A673 (cell line): ENCODE results near the gene ECEL1. TPM values are rescaled to one million over a fixed set of nuclear protein-coding genes. Genes with fewer than 3 reads are reported as not detected.

Experiments
- BruUV-seq: library from RNA; stranded (reverse); fragments of 400-500 nt; replicated peaks from 2 replicates; lab custom pipeline; 2021; lab: Mats Ljungman, UMichigan
- CTCF ChIA-PET: fragments of 300-600 bp; sonication (Branson Sonifier 250); formaldehyde crosslinking; loops from one replicate; lab custom pipeline; 2022; ENCODE audit warnings: antibody characterized with exemption; lab: Charles Lee
- POLR2A ChIA-PET: fragments of 300-600 bp; sonication (Branson Sonifier 250); formaldehyde crosslinking; loops from one replicate; lab custom pipeline; 2022; ENCODE audit warnings: antibody characterized with exemption; ENCODE audit not compliant: low non-redundant PET; lab: Charles Lee
- DNase-seq: peaks from one replicate; pipeline ENCODE4 v3.0.0-alpha.2; 2015; ENCODE audit warnings: low spot score
- H3K27ac ChIP-seq: fragments of 200-600 bp; sonication (generic); 2 replicates; pipeline ENCODE4 v1.5.1; 2016; ENCODE audit warnings: mixed run types, low read depth, mild to moderate bottlenecking, mixed read lengths, antibody characterized with exemption, low read length; ENCODE audit not compliant: poor library complexity, severe bottlenecking
- H3K27me3 ChIP-seq: fragments of 200-600 bp; sonication (generic); replicated peaks from 2 replicates; pipeline ENCODE4 v1.6.1; 2017; ENCODE audit warnings: mixed run types, low read depth, mild to moderate bottlenecking, mixed read lengths, antibody characterized with exemption, low read length; ENCODE audit not compliant: insufficient read depth, poor library complexity
- H3K36me3 ChIP-seq: fragments of 200-600 bp; sonication (generic); 2 replicates; pipeline ENCODE4 v1.6.1; 2016; ENCODE audit warnings: mixed run types, mild to moderate bottlenecking, mixed read lengths, antibody characterized with exemption, low read length; ENCODE audit not compliant: insufficient read depth, poor library complexity, severe bottlenecking
- H3K4me1 ChIP-seq: fragments of 200-600 bp; sonication (generic); 2 replicates; pipeline ENCODE4 v1.6.1; 2017; ENCODE audit warnings: mixed run types, mild to moderate bottlenecking, mixed read lengths, antibody characterized with exemption, low read length; ENCODE audit not compliant: insufficient read depth, poor library complexity, severe bottlenecking
- H3K4me3 ChIP-seq: fragments of 200-600 bp; sonication (generic); 2 replicates; pipeline ENCODE4 v1.5.1; 2016; ENCODE audit warnings: low read depth, mixed run types, mild to moderate bottlenecking, mixed read lengths, low read length; ENCODE audit not compliant: poor library complexity, severe bottlenecking
- H3K9me3 ChIP-seq: fragments of 200-600 bp; sonication (generic); 2 replicates; pipeline ENCODE4 v1.6.1; 2016; ENCODE audit warnings: mixed run types, low read depth, mild to moderate bottlenecking, mixed read lengths, antibody characterized with exemption, low read length; ENCODE audit not compliant: poor library complexity, severe bottlenecking
- EZH2 ChIP-seq: fragments of 200-600 bp; sonication (generic); IDR thresholded peaks from 2 replicates; pipeline ENCODE4 v1.6.1; 2017; ENCODE audit warnings: borderline replicate concordance, low read depth, mild to moderate bottlenecking, mixed read lengths, antibody characterized with exemption, low read length; ENCODE audit not compliant: poor library complexity, severe bottlenecking
- intact Hi-C: fragments of 100-400 bp; cut with micrococcal nuclease; formaldehyde crosslinking; loops from one replicate; pipeline ENCODE4 v1.10.0; 2022; ENCODE audit not compliant: unreplicated experiment
- total RNA-seq: library from RNA; stranded (reverse); gene quantifications from 2 replicates; pipeline ENCODE4 v1.2.3, GENCODE V29; 2021
- TF ChIP-seq, protein P1 (sequence below): fragments of 300-800, 200-600 bp; sonication (generic); conservative IDR thresholded peaks from 2 replicates; pipeline ENCODE4 v1.5.1; 2017; ENCODE audit warnings: low read depth, mild to moderate bottlenecking, antibody characterized with exemption, low read length, moderate library complexity, mixed read lengths

ECEL1 gene
- total RNA-seq, 1 experiment from 2014 or later = 0.19 TPM

DNA sequence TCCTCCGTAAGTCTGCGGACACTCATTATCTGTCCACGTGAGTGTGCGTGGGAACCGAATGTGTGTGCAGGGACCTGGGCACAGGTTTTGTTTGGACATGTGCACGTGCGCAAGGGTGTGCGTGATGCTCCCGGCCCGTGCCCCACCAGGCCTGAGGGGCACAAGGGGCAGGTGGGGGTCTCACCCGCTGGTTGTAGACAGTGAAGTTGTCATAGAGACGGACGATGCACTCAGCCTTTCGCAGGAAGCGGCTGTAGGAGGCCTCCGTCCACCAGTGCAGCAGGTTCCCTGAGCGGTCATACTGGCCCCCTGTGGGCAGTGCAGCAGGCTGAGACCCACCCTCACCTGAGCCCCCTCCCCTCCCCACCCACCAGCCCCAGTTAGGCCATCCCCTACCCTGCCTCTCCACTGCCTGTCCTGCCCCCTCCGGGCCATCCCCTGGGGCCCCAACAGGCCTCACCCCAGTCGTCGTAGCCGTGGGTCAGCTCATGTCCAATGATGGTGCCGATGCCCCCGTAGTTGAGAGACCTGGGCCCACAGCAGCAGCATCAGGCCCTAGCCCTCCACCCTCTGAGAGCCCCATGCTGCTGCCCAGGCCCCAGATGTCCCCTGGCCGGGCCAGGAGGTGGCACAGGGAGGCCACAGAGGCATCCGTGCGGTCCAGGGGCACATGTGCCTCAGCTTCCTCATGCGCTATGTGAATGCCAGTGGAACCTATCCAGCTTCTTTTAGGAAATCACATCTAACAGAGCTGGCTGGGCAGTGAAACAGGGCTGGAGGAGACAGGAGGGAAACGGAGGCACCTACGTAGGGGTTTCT, 6.1 kb downstream of the ECEL1 start:
- no peak overlapping the region for H3K27ac ChIP-seq
- no TSS peak for BruUV-seq
- no peaks in the 10 kb centered on the region for H3K36me3 ChIP-seq
- DNase-seq = no peak
- TF ChIP-seq EZH2 = no peak
- TF ChIP-seq, protein P1, sequence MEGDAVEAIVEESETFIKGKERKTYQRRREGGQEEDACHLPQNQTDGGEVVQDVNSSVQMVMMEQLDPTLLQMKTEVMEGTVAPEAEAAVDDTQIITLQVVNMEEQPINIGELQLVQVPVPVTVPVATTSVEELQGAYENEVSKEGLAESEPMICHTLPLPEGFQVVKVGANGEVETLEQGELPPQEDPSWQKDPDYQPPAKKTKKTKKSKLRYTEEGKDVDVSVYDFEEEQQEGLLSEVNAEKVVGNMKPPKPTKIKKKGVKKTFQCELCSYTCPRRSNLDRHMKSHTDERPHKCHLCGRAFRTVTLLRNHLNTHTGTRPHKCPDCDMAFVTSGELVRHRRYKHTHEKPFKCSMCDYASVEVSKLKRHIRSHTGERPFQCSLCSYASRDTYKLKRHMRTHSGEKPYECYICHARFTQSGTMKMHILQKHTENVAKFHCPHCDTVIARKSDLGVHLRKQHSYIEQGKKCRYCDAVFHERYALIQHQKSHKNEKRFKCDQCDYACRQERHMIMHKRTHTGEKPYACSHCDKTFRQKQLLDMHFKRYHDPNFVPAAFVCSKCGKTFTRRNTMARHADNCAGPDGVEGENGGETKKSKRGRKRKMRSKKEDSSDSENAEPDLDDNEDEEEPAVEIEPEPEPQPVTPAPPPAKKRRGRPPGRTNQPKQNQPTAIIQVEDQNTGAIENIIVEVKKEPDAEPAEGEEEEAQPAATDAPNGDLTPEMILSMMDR = no peak
- H3K4me1 ChIP-seq = no peaks in the 10 kb centered on the region
- POLR2A ChIA-PET = no interaction called here
- intact Hi-C loops = no loop called here
- H3K27me3 ChIP-seq = peaks cover 25% of the 10 kb centered on the region
- H3K4me3 ChIP-seq = no peak overlapping the region
- CTCF ChIA-PET = no interaction called here
- no peaks in the 10 kb centered on the region for H3K9me3 ChIP-seq

DNA sequence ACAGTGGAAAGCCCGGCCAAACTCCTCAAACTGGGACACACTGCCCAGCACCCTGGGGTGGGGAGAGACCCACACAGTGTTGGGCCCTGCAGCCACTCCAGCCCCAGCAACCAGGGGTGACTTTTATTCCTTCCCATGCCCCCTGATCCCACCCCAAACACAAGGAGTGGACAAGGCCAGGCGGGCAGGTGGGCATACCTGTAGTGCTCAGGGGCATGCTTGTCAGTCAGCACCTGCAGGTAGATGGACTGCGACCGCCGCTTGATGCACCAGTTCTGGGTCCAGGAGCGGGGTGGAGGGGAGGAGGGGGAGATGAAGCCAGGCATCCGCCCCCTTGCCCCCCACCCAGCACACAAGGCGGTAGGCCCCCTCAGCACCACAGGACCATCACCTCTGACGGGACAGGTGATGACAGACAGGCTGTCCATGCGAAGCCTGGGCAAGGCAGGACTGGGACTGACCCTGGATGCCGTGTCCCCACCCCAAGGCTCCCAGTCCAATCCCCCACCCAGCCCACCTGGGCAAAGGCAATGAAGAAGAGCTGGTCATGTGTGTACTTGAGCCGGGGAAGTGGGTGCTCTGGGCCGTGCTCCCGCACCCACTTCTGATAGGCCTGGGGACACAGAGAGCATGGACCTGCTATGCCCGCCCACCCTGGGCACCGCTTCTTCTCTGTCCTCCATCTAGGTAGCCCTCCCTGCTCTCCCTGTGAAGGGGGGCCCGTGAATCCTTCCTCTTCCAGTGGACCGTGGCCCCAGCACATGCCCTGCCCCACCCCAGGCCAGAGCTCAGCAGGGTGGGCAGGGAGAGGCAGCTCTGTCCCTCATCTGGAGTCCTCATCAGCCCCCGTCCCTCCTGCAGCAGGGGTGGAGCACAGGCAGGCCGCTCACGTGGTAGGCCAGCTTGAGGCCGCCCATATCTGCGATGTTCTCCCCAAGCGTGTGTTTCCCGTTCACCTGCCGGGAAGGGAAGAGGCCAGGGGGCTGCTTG, 7.1 kb downstream of the ECEL1 start:
- no peaks in the 10 kb centered on the region for H3K4me1 ChIP-seq
- TF ChIP-seq, protein P1 = no peak
- no peak for TF ChIP-seq EZH2
- no TSS peak for BruUV-seq
- intact Hi-C loops = no loop called here
- no peak for DNase-seq
- ChIA-PET POLR2A (no interaction called here), CTCF (no interaction called here)
- no peak overlapping the region for H3K27ac ChIP-seq
- H3K27me3 ChIP-seq = peaks cover 15% of the 10 kb centered on the region
- H3K9me3 ChIP-seq = no peaks in the 10 kb centered on the region
- no peak overlapping the region for H3K4me3 ChIP-seq
- no peaks in the 10 kb centered on the region for H3K36me3 ChIP-seq

DNA sequence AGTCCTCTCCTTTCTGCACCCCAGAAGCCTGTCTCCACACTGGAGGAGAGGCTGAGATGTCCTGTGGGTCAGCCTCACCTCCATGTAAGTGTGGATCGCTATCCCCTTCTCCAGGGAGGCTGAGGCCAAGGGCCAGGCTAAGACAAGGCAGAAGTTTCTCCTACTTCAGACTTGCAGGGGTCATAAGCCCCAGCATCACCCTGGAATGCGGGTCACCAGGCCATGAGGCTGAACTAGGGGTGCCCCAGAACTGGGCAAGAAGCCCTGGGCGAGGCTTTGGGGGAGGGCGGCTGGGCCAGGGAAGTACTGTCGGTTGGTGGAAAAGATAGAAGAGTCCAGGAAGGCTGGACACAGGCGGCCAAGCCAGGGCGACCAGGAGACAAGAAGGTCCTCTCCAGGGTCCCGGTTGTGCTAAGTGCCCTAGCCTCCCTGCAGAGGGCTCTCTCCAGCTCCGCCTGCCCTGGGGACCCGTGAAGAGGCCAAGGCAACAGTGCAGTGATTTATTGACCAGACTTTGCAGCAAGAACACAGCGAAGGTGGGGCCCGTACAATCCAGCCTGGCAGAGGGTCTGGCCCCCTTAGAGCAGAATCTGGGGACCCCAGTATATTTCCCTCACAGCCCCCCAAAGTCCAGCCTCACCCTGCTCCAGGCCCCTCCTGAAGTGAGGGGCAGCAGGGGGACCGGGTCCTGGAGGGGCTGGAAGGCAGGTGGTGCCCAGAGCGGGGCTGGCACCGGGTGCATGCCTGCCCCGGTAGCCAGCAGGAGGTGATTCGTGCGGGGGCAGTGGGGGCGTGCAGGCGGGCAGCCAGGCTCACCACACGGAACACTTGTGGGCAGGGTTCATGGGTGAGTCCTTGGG, 8.1 kb downstream of the ECEL1 start:
- BruUV-seq = no TSS peak
- H3K27me3 ChIP-seq = peaks cover 6% of the 10 kb centered on the region
- H3K9me3 ChIP-seq = no peaks in the 10 kb centered on the region
- CTCF ChIA-PET = no interaction called here
- no peaks in the 10 kb centered on the region for H3K4me1 ChIP-seq
- H3K27ac ChIP-seq = no peak overlapping the region
- no peak overlapping the region for H3K4me3 ChIP-seq
- no peak for DNase-seq
- TF ChIP-seq EZH2 = no peak
- TF ChIP-seq, protein P1 = no peak
- intact Hi-C loops = no loop called here
- H3K36me3 ChIP-seq = no peaks in the 10 kb centered on the region
- POLR2A ChIA-PET = no interaction called here
